C4-2B (cell line): ENCODE data around the gene PRX.
"Not testable (repeated sequence)": the region's sequence is repeated elsewhere in the genome, so short reads cannot be mapped to it uniquely, and the experiment has no call there.

Source experiments
- CTCF ChIP-seq: fragments of 450-650 bp; conservative IDR thresholded peaks from 2 replicates; pipeline ENCODE4 v1.5.1; 2017; ENCODE audit warnings: mild to moderate bottlenecking
- ZFX ChIP-seq: fragments of 450-650 bp; IDR thresholded peaks from 2 replicates; pipeline ENCODE4 v1.6.1; 2017

GRCh38 chr19:40453943-40454342 is 40.8 kb upstream of the PRX start:
- not testable (repeated sequence) for TF ChIP-seq CTCF, ZFX
